Stimulated activated CD4-positive, alpha-beta T cell treated with anti-CD3 and anti-CD28 coated beads, Interleukin-1b, Interleukin-23, amount 100 ng/mL, for 4 hours (primary cell): ENCODE results near the gene PIK3CD.
"Not testable (repeated sequence)": the region's sequence is repeated elsewhere in the genome, so short reads cannot be mapped to it uniquely, and the experiment has no call there.

Experiments used
- DNase-seq, 2 donors: peaks; one replicate each; pipeline ENCODE4 v3.0.0-alpha.2; 2020; ENCODE audit warnings: low read depth in 2 of 2

Gene PIK3CD

DNA sequence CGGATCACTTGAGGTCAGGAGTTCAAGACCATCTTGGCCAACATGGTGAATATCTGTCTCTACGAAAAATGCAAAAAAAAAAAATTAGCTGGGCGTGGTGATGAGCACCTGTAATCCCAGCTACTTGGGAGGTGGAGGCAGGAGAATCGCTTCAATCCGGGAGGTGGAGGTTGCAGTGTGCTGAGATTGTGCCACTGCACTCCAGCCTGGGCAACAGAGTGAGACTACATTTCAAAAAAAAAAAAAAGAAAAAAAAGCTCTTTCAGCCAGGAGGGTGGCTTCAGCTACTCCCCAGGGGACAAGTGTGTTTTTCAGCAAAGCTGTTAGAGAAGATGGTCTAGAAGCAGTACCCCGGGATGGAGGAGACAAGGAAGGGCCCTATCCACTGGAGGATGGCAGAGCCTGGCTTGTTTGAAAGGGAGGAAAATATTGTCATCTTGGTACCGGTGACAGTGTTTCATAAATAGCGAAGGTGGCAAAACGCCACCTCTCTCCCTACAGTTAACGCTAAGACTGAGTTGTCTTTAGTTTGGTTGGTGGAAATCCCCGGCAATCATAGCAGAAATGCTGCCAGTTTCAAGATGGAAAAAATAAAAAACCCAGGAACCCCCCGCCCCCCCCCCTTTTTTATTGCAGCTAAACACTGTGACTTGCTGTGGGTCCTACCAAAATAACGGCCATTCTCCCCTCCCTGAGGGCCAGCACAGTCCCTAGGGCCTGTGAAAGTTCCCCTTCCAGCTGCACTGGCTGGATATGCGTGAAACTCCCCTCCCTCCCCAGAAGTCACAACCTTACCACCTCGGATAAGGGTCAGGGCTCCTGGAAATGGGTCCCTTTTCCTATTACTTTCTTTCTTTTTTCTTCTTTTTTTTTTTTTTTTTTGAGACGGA lies 3.5 kb downstream of the PIK3CD start:
- peak in 1 of 2 donors; percentile 40 for DNase-seq

GRCh38 chr1:9655836-9656235 lies 4.3 kb downstream of the PIK3CD start:
- DNase-seq: no peak

- DNase-seq: no peak
Measured at GRCh38 chr1:9657521-9658032, 6.0 kb downstream of the PIK3CD start.

DNA sequence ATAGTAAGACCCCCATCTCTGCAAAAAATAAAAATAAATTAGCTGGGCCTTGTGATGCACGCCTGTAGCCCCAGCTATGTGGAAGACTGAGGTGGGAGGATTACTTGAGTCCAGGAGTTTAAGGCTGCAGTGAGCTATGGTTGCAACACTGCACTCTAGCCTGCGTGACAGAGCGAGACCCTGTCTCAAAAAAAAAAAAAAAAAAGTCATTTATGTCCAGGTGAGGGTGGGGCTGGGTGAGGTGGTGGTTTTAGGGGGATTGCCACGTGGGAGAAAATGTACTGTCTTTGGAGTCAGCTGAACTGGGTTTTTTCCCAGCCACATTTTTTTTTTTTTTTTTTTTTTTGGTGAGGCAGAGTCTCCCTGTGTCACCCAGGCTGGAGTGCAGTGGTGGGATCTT lies 6.7 kb downstream of the PIK3CD start:
- no peak for DNase-seq

DNA sequence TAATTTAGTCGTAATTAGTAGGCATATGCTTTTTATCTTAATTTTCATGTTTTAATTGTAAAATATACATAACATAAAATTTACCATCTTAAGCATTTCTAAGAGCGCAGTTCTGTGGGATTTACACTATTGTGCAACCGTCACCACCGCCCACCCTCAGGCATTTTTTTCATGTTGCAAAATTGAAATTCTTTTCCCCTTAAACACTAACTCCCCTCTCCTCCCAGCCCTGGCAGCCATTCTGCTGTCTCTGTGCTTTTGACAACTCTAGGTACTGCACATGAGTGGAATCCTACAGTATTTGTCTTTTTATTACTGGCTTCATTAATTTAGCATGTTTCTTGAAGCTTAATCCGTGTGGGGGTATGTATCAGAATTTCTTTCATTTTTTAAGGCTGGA lies 7.8 kb downstream of the PIK3CD start:
- no peak for DNase-seq

DNA sequence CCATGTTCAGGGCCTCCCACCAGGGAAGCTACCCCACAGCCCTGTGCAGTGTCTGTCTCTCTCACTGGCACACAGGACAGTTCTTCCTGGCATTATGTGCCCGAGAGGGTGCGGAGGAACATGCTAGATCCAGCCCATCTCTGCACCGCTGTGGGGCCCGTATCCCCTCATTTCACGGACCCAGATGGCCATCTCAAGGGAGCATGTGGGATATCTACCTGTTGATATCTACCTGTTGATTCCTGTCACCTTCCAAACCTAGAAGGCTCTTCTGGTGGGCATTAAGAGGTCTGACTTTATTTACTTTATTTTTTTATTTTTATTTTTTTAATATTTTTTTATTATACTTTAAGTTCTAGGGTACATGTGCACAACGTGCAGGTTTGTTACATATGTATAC lies 11.7 kb downstream of the PIK3CD start:
- no peak for DNase-seq

DNA sequence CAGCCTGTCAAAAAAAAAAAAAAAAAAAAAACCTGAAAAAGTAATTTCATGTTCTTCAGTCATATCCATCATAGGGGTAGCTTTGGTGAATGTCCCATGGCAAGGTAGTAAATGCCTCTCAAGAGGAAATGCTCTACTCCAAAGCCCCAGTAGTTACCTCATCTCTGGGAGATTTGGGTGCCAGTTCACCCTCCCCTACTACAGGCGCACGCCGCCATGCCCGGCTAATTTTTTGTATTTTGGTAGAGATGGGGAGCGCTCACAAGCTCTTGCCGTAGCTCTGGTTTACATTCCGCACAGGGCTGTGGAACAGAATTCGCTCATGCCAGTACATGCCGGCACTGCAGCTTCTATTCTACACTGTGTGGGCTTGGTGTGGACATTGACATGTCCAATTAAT lies 13.7 kb downstream of the PIK3CD start:
- no peak for DNase-seq

DNA sequence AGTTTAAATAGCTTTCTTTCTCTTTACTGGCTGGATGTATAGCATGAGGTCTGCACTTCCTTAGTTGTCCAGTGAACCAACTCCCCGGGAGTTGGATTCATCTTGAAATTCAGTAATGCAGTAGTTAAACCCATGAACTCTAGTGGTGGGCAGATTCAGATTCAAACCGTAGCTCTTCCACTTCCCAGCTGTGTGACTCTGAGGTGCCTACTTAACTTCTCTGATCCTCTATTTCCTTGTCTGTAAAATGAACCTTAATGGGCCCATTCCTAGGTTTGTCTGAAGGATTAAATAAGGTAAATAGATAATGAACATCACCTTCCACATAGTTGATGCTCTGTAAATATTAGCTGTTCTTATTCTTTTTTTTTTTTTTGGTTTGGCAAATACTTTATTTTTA lies 16.5 kb downstream of the PIK3CD start:
- DNase-seq: no peak

DNA sequence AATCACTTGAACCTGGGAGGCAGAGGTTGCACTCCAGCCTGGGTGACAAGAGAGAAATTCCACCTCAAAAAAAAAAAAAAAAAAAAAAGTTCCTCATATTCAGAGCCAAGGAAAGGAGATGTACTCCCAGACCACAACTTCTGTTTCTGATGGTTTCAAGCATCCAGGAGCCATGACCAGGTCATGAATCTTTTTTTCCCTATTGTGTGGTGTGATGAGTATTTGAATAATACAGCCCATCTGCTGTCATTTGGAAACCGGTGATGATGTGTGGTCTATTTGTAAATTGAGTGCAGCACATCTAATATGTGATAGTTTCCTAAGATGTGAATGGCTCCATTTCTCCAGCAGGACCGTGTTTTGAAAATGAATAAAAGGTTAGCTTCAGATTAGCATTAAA lies 18.6 kb downstream of the PIK3CD start:
- no peak for DNase-seq

GRCh38 chr1:9671377-9672140 lies 20.0 kb downstream of the PIK3CD start:
- no peak for DNase-seq

- DNase-seq: no peak
Measured at GRCh38 chr1:9672444-9672843, 20.9 kb downstream of the PIK3CD start.

DNA sequence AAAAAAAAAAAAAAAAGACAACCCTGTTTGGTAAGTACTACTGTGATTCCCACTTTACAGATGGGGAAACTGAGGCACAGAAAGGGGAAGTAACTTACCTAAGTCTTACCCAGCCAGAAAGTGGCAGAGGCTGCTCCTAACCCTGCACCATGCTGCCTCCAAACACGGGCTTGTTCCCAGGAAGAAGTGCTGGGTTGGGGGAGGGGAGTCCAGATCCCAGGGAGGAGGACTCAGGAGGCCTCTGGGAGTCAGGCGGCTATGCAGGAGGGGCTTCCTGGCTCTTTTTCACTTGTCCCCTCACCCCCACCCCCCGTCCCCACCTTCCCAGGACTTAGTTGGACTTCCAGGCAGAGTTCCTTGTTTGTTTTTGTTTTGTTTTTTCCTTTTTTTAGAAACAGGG lies 23.9 kb downstream of the PIK3CD start:
- no peak for DNase-seq

DNA sequence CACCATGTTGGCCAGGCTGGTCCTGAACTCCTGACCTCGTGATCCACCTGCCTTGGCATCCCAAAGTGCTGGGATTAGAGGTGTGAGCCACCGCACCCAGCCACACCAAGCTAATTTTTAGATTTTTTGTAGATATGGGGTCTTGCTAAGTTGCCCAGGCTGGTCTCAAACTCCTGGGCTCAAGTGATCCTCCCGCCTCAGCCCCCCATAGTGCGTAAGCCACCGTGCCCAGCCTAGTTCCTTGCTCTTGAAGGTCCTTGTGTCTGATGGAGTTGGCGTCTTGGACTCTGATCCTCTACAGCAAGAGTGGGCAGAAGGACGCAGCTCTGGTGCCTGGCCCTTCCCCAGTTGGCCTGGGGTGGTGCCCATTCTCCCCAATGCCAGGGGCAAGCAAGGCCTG lies 24.6 kb downstream of the PIK3CD start:
- DNase-seq: not testable (repeated sequence)

DNA sequence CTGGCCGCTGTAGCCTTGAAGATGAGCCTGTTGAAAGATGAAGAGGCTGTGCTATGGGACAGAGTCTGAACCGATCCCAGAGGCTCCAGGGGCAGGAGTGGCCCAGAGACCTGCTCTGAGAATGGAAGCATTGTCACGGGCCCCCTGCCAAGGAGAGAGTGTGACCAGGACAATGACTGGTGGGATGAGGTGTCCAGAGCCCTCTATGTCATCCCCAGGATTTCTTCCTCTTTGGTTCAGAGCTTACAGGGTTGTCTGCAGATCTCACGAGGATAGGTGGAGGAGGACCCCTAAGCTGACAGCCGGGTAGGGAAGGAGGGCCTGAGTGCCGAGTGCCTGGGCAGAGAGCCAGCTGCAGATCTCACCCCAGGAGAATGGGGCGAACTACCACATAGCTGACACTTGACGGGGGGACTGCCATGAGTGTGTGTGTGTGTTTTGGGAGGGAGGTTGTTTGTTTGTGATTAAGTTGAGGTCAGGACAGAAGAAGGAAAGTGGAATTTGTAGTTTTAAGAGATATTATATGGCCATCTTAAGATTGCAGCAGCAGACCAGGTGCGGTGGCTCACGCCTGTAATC lies 25.4 kb downstream of the PIK3CD start:
- no peak for DNase-seq

DNA sequence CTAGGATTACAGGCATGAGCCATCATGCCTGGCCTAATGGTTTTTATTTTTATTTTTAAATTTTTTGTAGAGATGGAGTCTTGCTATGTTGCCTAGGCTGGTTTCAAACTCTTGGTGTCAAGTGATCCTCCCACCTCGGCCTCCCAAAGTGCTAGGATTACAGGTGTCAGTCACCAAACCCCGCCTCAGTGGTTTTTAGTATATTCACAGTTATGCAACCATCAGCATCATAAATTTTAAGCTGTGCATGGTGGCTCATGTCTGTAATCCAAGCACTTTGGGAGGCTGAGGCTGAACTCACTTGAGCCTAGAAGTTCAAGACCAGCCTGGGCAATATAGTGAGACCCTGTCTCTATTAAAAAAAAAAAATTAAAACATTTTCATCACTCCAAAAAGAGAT lies 28.6 kb downstream of the PIK3CD start:
- no peak for DNase-seq

GRCh38 chr1:9680828-9681227 lies 29.3 kb downstream of the PIK3CD start:
- DNase-seq: no peak

- DNase-seq: no peak
Measured at GRCh38 chr1:9684801-9685200, 33.3 kb downstream of the PIK3CD start.

GRCh38 chr1:9687120-9687873 lies 35.8 kb downstream of the PIK3CD start:
- peak; percentile 58 to 59 for DNase-seq

GRCh38 chr1:9687874-9688582 lies 36.5 kb downstream of the PIK3CD start:
- no peak for DNase-seq

GRCh38 chr1:9688599-9688998 lies 37.1 kb downstream of the PIK3CD start:
- no peak for DNase-seq
